Measurements from ENCODE around the gene FASTKD3. TPM values are rescaled to one million over a fixed set of nuclear protein-coding genes. Genes with fewer than 3 reads are reported as not detected.
A peak's percentile ranks its signal among the peaks of the same experiment; 100 is the strongest.

FASTKD3 gene
- polyA plus RNA-seq, 3 donors: 7.2 to 15.5 (median 10.7) TPM

GRCh38 chr5:7877851-7878250, 9.0 kb upstream of the FASTKD3 start:
- DNase-seq: no peak
- H3K79me2 ChIP-seq (ENCODE audit: insufficient read depth, low read length): peaks cover 34% of the 10 kb centered on the region
- TF ChIP-seq CTCF (IDR thresholded peaks at IDR 0.05): no peak
- no peaks in the 10 kb centered on the region for H3K27me3 ChIP-seq (ENCODE audit: control insufficient read depth in 2 of 2, insufficient read depth in 2 of 2, low read length in 2 of 2)
- intact Hi-C loops (cut with micrococcal nuclease): loop anchor here in 1 of 2 donors (10.0 kb wide), 1 partner anchor 1503 kb away; the partner anchor contains the start of gene MED10
- peaks cover 6% of the 10 kb centered on the region for H4K20me1 ChIP-seq (ENCODE audit: insufficient read depth, low read length)
- Mint-ChIP-seq H3K4me1 (peaks cover 43% of the 10 kb centered on the region), H3K27me3 (ENCODE audit: low read depth in 3 of 3) (no peaks in the 10 kb centered on the region), H3K36me3 (peaks cover 64 to 78% of the 10 kb centered on the region in 2 donors), H3K27ac (peak overlapping the region; percentile 79 to 96 (median 85)), H3K4me3 (no peak overlapping the region), H3K9me3 (no peaks in the 10 kb centered on the region)
- peak overlapping the region; percentile 29 to 77 for H3K27ac ChIP-seq (ENCODE audit: low read depth in 1 of 2, low read length in 2 of 2)
- H3K4me2 ChIP-seq (replicated peaks; ENCODE audit: extremely low read depth, low read length, poor library complexity, severe bottlenecking): no peak overlapping the region
- H3K4me3 ChIP-seq (replicated peaks in 1 of 3; ENCODE audit: low read depth in 2 of 3, low read length in 3 of 3): no peak overlapping the region
- H2AFZ ChIP-seq (ENCODE audit: insufficient read depth, low read depth, low read length, poor library complexity, severe bottlenecking): no peak overlapping the region
- 80% methylated on average over 6 of the region's 9 CpGs for WGBS (ENCODE audit: insufficient coverage)
- H3K9me3 ChIP-seq (replicated peaks in 1 of 2; ENCODE audit: control insufficient read depth in 1 of 2, insufficient read depth in 1 of 2, low read length in 2 of 2): no peaks in the 10 kb centered on the region
- H3K9ac ChIP-seq (ENCODE audit: insufficient read depth, low read length, poor library complexity, severe bottlenecking): no peak overlapping the region
- H3K4me1 ChIP-seq (ENCODE audit: control insufficient read depth in 1 of 2, insufficient read depth in 2 of 2, low read length in 2 of 2): peaks cover 22 to 35% of the 10 kb centered on the region in 2 donors
- H3K36me3 ChIP-seq (replicated peaks in 1 of 2; ENCODE audit: control insufficient read depth in 1 of 2, insufficient read depth in 2 of 2, low read length in 2 of 2): peaks cover 51 to 82% of the 10 kb centered on the region in 2 donors

GRCh38 chr5:7876867-7877266, 8.0 kb upstream of the FASTKD3 start:
- Histone ChIP-seq H3K9ac (ENCODE audit: insufficient read depth, low read length, poor library complexity, severe bottlenecking) (no peak overlapping the region), H3K36me3 (replicated peaks in 1 of 2; ENCODE audit: control insufficient read depth in 1 of 2, insufficient read depth in 2 of 2, low read length in 2 of 2) (peaks cover 46 to 79% of the 10 kb centered on the region in 2 donors), H2AFZ (ENCODE audit: insufficient read depth, low read depth, low read length, poor library complexity, severe bottlenecking) (no peak overlapping the region), H4K20me1 (ENCODE audit: insufficient read depth, low read length) (peaks cover 6% of the 10 kb centered on the region), H3K79me2 (ENCODE audit: insufficient read depth, low read length) (peaks cover 44% of the 10 kb centered on the region), H3K27ac (ENCODE audit: low read depth in 1 of 2, low read length in 2 of 2) (peak overlapping the region in 1 of 2 donors; percentile 20), H3K9me3 (replicated peaks in 1 of 2; ENCODE audit: control insufficient read depth in 1 of 2, insufficient read depth in 1 of 2, low read length in 2 of 2) (no peaks in the 10 kb centered on the region), H3K4me1 (ENCODE audit: control insufficient read depth in 1 of 2, insufficient read depth in 2 of 2, low read length in 2 of 2) (peaks cover 22 to 27% of the 10 kb centered on the region in 2 donors), H3K27me3 (ENCODE audit: control insufficient read depth in 2 of 2, insufficient read depth in 2 of 2, low read length in 2 of 2) (no peaks in the 10 kb centered on the region), H3K4me2 (replicated peaks; ENCODE audit: extremely low read depth, low read length, poor library complexity, severe bottlenecking) (no peak overlapping the region), H3K4me3 (replicated peaks in 1 of 3; ENCODE audit: low read depth in 2 of 3, low read length in 3 of 3) (no peak overlapping the region)
- intact Hi-C loops (cut with micrococcal nuclease): loop anchor here in 1 of 2 donors (10.0 kb wide), 1 partner anchor 1502 kb away; the partner anchor contains the start of gene MED10
- peaks cover 62 to 75% of the 10 kb centered on the region in 2 donors for H3K36me3 Mint-ChIP-seq
- TF ChIP-seq CTCF (IDR thresholded peaks at IDR 0.05): no peak
- WGBS (ENCODE audit: insufficient coverage): 71% methylated on average over 1 of the region's 3 CpGs
- H3K27ac Mint-ChIP-seq: peak overlapping the region in 1 of 7 donors; percentile 14
- H3K27me3 Mint-ChIP-seq (ENCODE audit: low read depth in 3 of 3): no peaks in the 10 kb centered on the region
- H3K4me1 Mint-ChIP-seq: peaks cover 38% of the 10 kb centered on the region
- H3K4me3 Mint-ChIP-seq: no peak overlapping the region
- no peaks in the 10 kb centered on the region for H3K9me3 Mint-ChIP-seq
- no peak for DNase-seq
